Posterior vena cava (tissue), 2 donors: ENCODE data around the gene WDR64. TPM values are rescaled to one million over a fixed set of nuclear protein-coding genes. Genes with fewer than 3 reads are reported as not detected.

Experiments
- DNase-seq: peaks from one replicate; pipeline ENCODE4 v3.0.0-alpha.2; 2020; ENCODE audit warnings: low spot score
- intact Hi-C, 2 donors: fragments of 100-400 bp; cut with DNase I; formaldehyde crosslinking; loops; one replicate each; pipeline versions ENCODE4 v1.14.1 to v1.14.2; 2022 to 2023
- long read RNA-seq, 2 donors: library from polyadenylated mRNA; unstranded; transcript quantifications; one replicate each; pipeline ENCODE4 v2.0.0, GENCODE V29; 2020 to 2021
- total RNA-seq, 2 donors: library from RNA; stranded (reverse); fragmentation: NEBNext Ultra II Directional; extraction: Animal tissue kit (Norgen Biotek cat#: 25700); gene quantifications; one replicate each; pipeline ENCODE4 v1.2.1, GENCODE V29; 2021
- donor health status: DM: yes; HTN: yes; CAD: no.
- donor health status: DM: yes; HTN: yes; CAD: no.

WDR64 gene
- not detected for total RNA-seq
- long read RNA-seq, donor 1, result 0 reads
- long read RNA-seq, donor 2, result 0 reads

DNA sequence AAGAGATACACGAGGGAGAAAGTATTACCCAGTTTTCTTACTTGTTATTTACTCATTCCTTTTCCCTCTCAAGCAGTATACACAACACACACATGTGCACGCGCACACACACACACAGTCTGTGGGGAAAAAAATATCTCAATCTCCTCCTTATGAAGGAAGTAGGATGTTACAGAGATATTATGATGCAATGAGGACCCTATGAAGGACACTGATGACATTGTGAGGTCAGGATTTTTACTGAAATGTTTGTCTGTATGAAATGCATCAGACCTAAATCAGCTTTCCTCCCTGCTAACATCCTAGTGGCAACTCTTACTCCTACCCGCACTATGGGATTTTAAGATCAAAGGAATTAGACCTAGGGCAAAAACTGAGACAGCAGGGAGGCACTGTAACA, at the start of gene WDR64:
Gene WDR64 (plus strand): TSS at position 270 of the 400 bp plus-strand sequence. CDS start 204 bp downstream, outside the sequence.
- intact Hi-C loops, result loop anchor here in 1 of 2 donors (10.0 kb wide), 1 partner anchor 1753 kb away; no protein-coding TSS in a partner anchor
- DNase-seq, result no peak

DNA sequence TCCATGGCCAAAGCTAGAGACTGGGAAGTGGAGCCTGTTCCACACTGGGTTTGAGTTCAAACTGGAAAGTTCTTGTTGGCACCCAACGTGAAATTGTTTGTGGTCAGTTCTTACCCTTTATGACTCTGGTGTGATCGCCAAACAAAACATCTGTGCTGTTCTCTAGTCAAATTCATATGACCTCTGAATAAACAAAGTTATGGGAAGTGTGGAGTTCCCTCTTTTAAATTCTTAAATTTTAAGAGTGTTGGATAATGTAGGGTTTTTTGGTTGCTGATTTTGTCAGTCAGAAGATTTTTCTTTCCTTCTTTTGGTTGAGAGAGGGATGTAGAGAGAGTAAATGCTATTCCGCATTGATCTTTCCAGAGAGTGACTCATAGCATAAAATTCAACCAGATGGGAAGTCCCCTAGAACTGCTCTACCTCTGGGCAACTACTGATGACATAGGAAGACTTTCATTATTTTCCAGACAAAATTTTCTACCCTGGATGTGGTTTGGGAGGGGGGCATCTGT, 48.3 kb upstream of the WDR64 start:
- DNase-seq, result no peak
- intact Hi-C loops, result loop anchor here (10.0 kb wide), 2 partner anchors 251 to 411 kb away; no protein-coding TSS in a partner anchor

DNA sequence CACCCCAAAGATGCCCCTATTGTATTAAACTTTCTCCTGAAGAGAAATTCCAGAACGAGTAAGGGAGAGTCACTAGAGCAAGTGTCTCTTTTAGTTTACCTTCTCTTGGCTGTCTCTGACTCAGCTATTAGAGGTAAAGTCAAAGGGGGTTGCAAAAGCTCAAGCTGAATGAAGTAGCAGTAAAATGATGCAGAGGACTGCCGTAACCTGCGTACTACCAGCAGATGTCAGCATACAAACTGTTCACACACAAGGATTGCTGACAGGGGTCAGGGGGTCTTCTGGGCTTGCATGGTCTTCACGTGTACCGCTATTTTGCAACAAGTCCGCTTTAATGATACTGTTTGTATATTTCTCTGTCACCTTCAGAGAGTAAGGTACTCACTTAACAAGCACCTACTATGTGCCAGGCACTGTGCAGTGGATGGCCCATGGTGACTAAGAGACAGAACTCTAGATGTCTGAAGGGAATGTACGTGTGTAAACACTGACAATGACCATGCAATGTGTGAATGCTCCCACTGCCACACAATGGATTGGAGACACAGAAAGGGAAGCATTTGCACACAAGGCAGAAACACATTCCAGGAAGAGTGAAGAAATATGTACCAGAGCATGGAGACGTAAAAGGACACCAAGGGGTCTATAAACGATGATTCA, 46.8 kb upstream of the WDR64 start:
- intact Hi-C loops, result loop anchor here (10.0 kb wide), 2 partner anchors 250 to 410 kb away; no protein-coding TSS in a partner anchor
- DNase-seq, result no peak

DNA sequence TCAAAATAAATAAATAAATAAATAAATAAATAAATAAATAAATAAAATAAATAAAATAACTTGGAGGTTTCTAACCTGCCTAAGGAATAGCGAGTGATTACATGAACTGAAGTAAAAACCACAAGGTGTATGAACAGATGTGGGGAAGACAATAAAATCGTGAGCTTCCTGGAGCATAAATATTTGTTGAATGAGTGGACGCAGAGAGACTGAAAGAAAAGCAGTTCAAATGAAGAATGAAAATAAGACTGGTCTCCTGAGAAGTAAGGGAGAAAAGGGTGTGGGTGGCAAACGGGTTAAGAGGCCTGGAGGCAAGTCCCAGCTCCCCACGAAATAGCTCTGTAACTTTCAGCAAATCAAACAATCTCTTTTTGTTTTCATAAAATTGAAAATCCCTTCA, 45.5 kb upstream of the WDR64 start:
- no peak for DNase-seq
- intact Hi-C loops, result loop anchor here (10.0 kb wide), 2 partner anchors 248 to 408 kb away; no protein-coding TSS in a partner anchor

DNA sequence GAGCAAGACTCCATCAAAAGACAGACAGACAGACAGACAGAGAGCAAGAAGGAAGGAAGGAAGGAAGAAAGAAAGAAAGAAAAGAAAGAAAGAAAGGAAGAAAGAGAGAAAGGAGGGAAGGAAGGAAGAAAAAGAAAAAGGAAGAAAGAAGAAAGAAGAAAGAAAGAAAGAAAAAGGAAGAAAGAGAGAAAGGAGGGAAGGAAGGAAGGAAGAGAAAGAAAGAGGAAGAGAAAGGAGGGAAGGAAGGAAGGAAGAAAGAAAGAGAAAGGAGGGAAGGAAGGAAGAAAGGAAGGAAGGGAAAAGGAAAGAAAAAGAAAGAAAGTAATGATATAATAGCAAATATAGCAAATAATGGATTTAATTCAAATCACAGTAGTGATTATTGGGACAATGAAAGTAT, 44.6 kb upstream of the WDR64 start:
- DNase-seq, result no peak
- intact Hi-C loops, result loop anchor here (10.0 kb wide), 2 partner anchors 247 to 407 kb away; no protein-coding TSS in a partner anchor

DNA sequence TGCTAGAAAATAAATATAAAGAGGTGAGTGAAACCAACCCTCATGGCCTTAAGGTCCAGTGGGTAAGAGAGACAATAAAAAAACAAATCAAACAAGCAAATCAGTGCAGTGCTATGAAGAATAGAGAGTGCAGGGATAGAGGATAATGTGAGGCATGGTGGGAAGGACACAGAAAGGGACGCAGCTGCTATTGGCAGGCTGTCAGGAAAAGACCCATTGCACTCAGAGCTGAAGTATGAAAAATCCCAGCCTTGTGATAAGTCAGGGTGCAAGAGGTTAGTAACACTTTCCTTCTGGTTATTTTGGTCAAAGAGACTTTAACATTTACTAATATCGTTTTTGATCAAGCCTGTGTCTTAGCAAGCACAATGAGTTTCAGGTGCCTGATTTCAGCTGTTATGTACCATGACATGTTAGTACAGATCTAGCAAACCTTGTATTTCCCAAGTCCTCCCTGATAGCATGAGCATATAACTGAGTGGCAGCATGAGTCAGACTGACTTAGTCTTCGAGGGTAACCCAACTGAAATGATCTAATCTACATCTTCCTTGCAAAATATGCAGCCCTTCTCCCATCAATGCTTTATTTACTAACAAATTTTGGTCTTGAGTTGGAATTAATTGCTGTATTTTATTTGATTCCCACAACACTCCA, 43.6 kb upstream of the WDR64 start:
- DNase-seq, result no peak
- intact Hi-C loops, result loop anchor here (10.0 kb wide), 2 partner anchors 246 to 406 kb away; no protein-coding TSS in a partner anchor

DNA sequence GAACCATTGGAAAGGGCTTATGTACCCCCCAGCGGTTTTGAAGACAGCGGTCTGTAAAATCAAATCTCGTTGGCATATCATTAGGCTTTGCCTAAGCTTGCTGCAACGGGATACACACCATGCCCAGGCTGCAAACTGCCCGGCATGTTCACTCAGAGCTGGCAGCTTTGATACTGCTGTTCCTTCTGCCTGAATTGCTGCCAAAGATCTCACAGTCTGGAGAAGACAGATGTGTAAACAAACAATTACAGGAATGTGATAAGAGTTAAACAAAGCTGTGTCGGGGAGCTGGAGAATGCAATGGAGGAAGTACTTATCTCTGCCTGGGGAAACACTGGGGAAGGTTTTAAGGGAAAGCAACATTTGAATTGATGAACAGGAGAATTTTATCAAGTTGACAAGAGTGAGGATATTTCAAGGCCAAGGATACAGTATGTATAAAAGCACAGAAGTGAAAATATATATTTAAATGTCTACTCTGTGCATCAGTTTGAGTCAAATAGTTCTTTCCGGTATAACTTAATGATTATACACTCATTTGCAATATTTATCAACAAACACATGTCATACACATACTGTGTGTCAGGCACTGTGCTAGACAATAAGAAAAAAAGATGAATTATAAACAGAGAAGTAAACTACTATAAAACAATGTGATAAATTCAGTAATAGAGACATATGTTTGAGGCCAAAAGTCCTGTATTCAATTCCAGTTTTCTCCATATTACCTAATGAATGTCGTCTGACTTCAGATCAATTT, 41.8 kb upstream of the WDR64 start:
- intact Hi-C loops, result no loop called here
- no peak for DNase-seq

DNA sequence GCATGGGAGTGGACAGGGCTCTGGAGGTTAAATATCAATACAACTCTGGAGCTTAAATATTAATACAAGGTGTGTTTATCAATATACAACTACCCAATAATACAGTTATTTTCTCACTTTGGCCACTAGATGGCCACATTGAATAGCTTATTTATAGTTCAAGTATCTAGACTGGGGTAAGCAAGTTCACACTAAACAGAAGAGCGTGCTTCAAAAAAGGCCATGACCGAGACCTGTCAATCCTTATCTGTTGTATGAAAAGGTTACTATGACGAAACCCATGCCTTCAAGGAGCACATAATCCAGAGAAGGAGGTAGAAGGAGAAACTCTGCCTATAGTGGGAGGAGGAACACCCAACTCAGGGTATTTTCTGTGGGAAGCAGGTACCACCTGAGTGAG, 41.0 kb upstream of the WDR64 start:
- intact Hi-C loops, result no loop called here
- no peak for DNase-seq

DNA sequence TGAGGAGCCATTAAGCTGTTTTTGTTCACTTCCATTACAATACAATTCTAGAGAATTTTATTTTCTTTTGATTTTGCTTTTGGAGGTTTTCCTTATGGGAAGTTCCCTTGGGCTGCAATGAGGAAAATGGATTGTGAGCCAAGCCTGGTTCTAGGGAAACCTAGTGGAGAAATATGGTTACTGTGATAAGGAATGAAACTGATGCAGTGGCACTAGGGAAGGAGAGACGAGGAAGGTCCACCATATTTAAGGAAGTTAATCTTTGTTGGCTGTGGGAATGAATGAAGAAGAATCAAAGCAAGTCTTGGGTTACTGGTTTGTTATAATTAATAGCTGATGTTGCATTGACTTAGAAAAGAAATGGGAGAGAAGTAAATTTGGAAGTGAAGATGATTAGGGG, 40.3 kb upstream of the WDR64 start:
- no peak for DNase-seq
- intact Hi-C loops, result no loop called here

DNA sequence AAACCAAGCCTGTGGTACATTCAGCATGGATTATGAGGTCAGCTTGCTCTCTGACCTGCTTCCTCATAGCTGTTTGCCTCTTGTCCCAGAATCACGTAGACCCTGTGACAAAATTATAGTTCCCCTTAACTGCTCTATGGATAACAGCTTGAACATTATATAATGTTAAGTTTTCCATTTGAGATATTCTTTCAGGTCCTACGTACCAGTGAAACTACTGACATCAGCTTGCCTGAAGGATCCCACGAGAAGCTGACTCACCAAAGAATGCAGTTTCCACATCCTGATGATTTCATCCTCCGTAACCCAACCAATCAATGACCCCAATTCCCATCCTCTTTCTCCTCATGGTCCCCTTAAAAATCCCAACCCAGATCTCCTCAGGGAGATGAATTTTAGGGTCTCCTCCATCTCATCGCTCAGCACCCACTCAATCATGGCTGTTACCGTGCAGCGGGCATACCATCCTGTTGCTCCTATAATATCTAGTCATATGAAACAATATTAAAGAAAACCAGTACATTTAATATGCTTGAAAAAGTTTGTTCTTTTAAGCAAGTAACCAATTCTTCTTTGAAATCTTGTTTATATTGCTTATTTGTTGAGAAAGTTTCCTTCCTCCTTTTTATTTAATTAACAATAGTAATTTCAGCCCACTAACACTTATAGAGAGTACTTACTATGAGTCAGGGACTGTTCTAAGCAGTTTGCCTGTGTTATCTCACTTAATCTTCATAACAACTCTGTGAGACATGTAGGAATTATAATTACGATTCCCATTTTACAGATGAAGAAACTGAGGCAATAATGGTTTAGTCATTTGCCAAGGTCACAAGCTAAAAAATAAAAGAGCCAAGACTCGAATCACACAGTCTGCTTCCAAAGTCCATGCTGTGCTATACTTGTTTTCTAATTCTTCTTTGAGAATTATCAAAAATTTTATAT, 39.3 kb upstream of the WDR64 start:
- DNase-seq, result no peak
- intact Hi-C loops, result no loop called here

DNA sequence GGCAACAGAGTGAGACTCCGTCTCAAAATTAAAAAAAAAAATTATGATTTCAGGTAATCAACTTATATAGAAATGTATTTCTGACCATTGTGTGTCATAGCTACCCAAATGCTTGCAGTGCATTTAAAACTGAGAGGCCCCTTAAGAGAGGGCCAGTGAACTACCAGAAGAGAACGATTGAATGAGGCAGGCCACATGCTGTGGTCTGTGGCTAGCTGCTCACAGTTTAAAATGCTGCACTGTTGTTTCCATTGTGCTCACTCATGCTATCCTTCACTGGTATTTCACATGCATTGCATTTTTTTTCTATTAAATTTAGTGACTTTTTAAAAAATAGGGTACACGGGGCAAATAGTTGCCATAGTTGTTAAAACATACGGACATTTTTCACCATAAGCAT, 37.9 kb upstream of the WDR64 start:
- no peak for DNase-seq
- intact Hi-C loops, result no loop called here

DNA sequence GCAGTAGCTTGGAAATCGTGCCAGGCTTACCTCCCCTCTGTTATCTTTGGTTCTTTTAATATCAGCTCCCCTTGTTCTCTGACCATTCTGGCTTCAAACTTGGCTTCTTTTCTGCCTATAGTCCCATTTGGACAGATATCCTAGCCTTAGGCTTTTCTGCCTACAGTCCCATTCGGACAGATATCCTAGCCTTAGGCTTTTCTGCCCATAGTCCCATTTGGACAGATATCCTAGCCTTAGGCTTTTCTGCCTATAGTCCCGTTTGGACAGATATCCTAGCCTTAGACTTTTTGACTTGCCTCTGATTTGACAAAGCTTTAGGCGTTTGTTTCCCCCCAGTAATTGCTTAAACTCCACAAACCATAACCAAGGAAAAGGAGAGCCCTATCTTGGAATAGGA, 37.5 kb upstream of the WDR64 start:
- intact Hi-C loops, result no loop called here
- no peak for DNase-seq

DNA sequence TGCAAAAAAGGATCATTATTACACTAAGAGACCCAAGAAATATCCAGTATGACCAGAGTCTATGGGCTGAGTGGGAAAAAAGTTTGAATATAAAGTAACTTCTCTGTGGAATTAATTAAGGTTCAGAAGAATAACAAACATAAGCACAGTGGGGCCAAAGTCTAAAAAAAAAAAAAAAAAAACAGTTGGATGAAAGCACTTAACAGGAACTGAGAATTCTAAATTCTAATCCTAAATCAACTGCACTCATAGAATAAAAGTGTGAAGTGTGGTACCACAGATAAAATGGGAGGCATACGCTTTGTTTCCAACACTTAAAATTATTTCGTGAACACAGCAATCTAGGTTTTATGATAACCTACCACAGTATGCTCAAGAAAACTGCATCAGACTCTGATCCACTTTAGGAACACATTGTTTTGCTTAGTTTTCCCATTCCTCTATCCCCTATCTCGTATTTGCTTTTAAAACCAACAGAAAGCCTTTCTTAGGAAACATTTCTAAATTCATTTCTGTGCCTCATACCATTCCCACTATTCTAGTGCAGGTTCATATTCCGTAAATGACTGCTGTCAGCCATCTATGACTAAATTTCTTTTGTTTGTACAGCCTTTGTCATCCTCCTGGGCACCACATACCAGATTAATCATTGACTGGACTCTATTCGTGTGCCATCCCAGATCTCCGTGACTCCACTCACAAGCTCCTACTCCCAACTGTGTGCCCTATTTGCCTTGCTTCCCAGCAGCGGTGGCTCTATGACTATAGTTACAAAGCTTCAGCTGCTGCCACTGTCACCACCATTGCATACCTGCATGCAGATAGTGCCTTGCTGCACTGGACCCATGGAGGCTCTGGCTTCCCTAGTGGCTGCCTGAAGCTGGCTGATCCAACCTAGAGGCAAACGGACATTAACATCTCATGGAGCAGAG, 36.8 kb upstream of the WDR64 start:
- intact Hi-C loops, result no loop called here

DNA sequence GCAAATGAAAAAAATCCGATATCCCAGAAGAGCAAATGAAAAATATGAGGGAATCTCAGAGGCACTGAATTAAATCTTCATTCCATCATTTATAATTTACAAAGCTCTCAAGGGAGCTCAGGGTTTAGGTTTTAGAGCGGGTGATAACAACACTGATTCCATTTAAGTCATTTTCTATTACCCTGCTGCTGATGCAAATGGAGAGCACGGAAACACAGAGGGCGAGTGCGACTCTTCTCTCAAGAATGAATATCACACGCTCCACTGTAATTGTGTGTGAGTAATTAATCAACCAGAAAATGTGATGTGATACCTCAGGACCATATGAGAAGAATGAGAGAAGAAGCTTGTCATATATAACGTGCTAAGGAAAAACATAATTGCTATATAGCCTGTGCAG, 34.7 kb upstream of the WDR64 start:
- no peak for DNase-seq
- intact Hi-C loops, result no loop called here

More for the DNA sequence above, 36.8 kb upstream of the WDR64 start:
- no peak for DNase-seq

DNA sequence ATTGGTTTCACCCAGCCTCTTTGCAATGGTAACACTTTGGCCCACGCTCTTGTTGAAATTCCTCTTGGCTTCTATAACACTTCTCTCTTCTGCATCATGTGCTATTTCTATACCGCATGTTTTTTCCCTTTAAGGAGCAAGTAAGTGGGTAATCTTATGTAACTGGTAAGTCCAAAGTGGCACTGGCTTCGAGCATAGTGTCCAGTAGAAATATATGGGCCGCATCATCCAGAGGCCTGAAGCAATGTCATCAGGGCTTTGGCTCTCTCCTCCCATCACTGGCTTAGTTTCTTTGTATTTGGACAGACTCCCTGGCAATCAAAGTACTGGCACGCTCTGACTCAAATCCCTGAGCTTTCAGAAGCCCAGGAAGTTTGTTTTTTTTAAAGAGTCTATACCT, 29.4 kb upstream of the WDR64 start:
- no peak for DNase-seq
- intact Hi-C loops, result no loop called here

DNA sequence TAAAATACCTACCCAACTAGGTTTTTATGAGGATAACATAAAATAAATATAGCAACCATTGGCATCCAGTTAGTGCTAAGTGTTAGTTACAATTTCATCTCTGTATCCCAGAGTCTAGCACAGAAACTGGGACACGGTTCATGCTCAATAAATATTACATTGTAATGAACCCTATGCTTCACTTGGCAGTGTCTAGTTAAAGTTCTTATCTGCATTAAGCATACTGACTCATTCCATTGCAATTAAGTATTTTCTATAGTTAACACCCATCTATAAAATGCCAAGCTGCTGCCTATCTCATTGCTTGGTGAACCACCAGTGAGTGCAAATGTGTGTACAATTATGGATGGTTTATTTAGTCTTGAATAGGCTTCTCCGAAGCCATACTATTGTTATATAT, 27.1 kb upstream of the WDR64 start:
- DNase-seq, result no peak
- intact Hi-C loops, result no loop called here

DNA sequence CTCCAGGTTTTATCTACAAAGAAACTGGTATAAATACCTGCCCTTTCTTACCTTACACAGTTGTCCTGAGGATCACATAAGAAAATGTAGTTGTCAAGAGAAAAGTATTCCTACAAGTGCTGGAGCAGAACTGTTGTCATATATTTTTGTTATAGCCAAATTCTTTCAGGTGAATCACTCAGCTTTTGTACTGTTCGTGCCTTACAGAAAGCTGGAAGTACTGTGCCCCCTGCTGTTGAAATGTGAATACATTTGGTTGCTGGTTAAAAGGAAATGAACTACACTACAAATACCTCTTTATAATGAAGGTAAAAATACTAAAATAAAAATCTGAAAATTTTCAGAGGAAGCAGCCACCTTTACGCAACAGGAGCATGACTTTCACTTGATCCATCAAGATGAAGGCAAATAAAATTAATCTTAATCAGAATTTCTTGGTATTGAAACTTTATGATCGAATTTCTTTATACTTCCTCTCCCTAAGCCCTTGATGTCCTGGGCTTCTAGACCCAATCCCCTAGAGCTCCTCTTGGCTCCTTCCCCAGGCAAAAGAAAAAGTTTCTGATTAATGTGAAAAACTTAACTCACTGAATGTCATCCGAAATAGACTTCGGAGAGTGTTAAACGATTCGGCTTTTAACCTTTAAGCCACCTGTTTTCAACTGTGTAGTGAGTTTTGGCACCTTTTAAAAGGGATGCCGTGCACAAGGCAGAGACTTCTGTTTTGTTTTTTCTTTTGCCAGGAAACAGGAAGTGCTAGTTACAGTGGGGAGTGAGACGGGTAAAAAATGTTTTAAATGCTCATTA, 24.4 kb upstream of the WDR64 start:
- no peak for DNase-seq
- intact Hi-C loops, result no loop called here
